Measurements from ENCODE around the gene ARFGAP2.
"Not testable (repeated sequence)": the region's sequence is repeated elsewhere in the genome, so short reads cannot be mapped to it uniquely, and the experiment has no call there.

The ARFGAP2 gene

GRCh38 chr11:47148270-47148669, 28.4 kb downstream of the ARFGAP2 start:
- DNase-seq (ENCODE audit: low read depth), result no peak

GRCh38 chr11:47147681-47148080, 29.0 kb downstream of the ARFGAP2 start:
- no peak for DNase-seq (ENCODE audit: low read depth)

- DNase-seq (ENCODE audit: low read depth), result no peak
These were observed 29.4 kb downstream of the ARFGAP2 start for GRCh38 chr11:47147250-47147649.

GRCh38 chr11:47144541-47144940, 32.1 kb downstream of the ARFGAP2 start:
- no peak for DNase-seq (ENCODE audit: low read depth)

- no peak for DNase-seq (ENCODE audit: low read depth)
These were observed 33.4 kb downstream of the ARFGAP2 start for GRCh38 chr11:47143322-47143721.

GRCh38 chr11:47139878-47140277, 36.8 kb downstream of the ARFGAP2 start:
- DNase-seq (ENCODE audit: low read depth), result no peak

- no peak for DNase-seq (ENCODE audit: low read depth)
These were observed 39.2 kb downstream of the ARFGAP2 start for GRCh38 chr11:47137476-47137875.

GRCh38 chr11:47136921-47137320, 39.8 kb downstream of the ARFGAP2 start:
- no peak for DNase-seq (ENCODE audit: low read depth)

GRCh38 chr11:47136327-47136726, 40.4 kb downstream of the ARFGAP2 start:
- no peak for DNase-seq (ENCODE audit: low read depth)

GRCh38 chr11:47132981-47133380, 43.7 kb downstream of the ARFGAP2 start:
- DNase-seq (ENCODE audit: low read depth), result no peak

GRCh38 chr11:47132490-47132889, 44.2 kb downstream of the ARFGAP2 start:
- no peak for DNase-seq (ENCODE audit: low read depth)

GRCh38 chr11:47131136-47131535, 45.5 kb downstream of the ARFGAP2 start:
- DNase-seq (ENCODE audit: low read depth), result no peak

GRCh38 chr11:47130543-47130942, 46.1 kb downstream of the ARFGAP2 start:
- no peak for DNase-seq (ENCODE audit: low read depth)

GRCh38 chr11:47127213-47127612, 49.5 kb downstream of the ARFGAP2 start:
- no peak for DNase-seq (ENCODE audit: low read depth)

GRCh38 chr11:47125083-47125482, 51.6 kb downstream of the ARFGAP2 start:
- DNase-seq (ENCODE audit: low read depth), result no peak

GRCh38 chr11:47124675-47125074, 52.0 kb downstream of the ARFGAP2 start:
- DNase-seq (ENCODE audit: low read depth), result no peak

- no peak for DNase-seq (ENCODE audit: low read depth)
These were observed 53.6 kb downstream of the ARFGAP2 start for GRCh38 chr11:47123094-47123493.

GRCh38 chr11:47121731-47122130, 54.9 kb downstream of the ARFGAP2 start:
- DNase-seq (ENCODE audit: low read depth), result no peak

- no peak for DNase-seq (ENCODE audit: low read depth)
These were observed 55.6 kb downstream of the ARFGAP2 start for GRCh38 chr11:47121056-47121455.

- not testable (repeated sequence) for DNase-seq (ENCODE audit: low read depth)
These were observed 57.6 kb downstream of the ARFGAP2 start for GRCh38 chr11:47118958-47119688.
